GM15510 (cell line): ENCODE measurements around the gene POU4F2.

ENCODE experiments used
- POLR2A ChIP-seq: IDR thresholded peaks from 3 replicates; pipeline ENCODE4 v1.6.1; 2011; ENCODE audit warnings: borderline replicate concordance; ENCODE audit not compliant: insufficient read length; ENCODE audit errors: extremely low read depth

Gene POU4F2, protein sequence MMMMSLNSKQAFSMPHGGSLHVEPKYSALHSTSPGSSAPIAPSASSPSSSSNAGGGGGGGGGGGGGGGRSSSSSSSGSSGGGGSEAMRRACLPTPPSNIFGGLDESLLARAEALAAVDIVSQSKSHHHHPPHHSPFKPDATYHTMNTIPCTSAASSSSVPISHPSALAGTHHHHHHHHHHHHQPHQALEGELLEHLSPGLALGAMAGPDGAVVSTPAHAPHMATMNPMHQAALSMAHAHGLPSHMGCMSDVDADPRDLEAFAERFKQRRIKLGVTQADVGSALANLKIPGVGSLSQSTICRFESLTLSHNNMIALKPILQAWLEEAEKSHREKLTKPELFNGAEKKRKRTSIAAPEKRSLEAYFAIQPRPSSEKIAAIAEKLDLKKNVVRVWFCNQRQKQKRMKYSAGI

DNA sequence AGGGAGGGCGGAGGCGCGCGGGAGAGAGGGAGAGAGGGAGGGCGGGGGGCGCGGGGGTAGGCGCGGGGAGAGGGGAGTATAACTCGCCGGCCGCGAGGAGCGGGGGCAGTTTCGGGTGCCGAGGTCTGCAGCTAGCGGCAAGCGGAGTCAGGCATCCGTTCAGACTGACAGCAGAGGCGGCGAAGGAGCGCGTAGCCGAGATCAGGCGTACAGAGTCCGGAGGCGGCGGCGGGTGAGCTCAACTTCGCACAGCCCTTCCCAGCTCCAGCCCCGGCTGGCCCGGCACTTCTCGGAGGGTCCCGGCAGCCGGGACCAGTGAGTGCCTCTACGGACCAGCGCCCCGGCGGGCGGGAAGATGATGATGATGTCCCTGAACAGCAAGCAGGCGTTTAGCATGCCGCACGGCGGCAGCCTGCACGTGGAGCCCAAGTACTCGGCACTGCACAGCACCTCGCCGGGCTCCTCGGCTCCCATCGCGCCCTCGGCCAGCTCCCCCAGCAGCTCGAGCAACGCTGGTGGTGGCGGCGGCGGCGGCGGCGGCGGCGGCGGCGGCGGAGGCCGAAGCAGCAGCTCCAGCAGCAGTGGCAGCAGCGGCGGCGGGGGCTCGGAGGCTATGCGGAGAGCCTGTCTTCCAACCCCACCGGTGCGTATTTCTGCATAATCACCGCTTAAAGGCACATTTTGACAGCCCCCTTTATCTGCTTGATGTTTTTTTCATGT is at the start of gene POU4F2:
Gene POU4F2, plus strand, starts transcription at position 108 of the 720 bp plus-strand sequence. Its CDS starts 248 bp downstream, at position 356.
- no peak for TF ChIP-seq POLR2A

DNA sequence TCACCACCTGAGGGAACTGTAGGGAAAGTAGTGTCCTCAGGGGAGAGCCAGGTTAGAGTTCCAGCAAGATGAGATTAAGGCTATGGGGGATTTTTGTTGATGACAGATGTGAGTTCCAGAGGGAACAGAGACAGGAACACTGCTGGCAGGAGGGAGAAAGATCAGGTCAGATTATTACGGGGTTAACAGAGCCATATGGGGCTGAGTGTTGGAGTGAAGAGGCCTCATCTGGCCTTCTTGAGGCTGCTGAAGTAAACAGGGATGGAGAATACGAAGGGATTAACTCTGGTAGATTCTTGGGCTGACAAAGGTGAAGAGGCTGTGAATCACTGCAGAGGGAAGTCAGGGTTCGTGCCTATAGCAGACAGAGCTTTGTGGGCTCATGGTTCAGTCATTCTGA is 47.9 kb upstream of the POU4F2 start:
- TF ChIP-seq POLR2A = no peak

DNA sequence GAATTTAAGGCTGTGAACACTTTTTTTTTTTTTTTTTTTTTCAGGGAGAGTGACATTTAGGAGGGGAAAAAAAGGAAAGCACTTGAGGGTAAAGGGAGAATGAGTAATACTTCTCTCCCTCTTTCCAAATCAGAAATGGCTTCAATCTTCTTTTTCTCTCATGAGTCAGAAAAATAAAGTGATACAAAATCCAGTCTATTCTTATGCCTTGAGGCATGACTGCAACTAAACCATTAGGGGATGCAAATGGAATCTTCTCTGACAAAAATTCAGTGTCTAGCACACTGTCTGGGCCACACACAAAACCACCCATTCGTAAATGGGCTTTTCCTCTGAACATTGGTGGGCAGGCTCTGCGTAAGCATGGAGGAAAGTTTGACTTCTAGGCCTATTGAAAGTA is 46.7 kb upstream of the POU4F2 start:
- TF ChIP-seq POLR2A = no peak

DNA sequence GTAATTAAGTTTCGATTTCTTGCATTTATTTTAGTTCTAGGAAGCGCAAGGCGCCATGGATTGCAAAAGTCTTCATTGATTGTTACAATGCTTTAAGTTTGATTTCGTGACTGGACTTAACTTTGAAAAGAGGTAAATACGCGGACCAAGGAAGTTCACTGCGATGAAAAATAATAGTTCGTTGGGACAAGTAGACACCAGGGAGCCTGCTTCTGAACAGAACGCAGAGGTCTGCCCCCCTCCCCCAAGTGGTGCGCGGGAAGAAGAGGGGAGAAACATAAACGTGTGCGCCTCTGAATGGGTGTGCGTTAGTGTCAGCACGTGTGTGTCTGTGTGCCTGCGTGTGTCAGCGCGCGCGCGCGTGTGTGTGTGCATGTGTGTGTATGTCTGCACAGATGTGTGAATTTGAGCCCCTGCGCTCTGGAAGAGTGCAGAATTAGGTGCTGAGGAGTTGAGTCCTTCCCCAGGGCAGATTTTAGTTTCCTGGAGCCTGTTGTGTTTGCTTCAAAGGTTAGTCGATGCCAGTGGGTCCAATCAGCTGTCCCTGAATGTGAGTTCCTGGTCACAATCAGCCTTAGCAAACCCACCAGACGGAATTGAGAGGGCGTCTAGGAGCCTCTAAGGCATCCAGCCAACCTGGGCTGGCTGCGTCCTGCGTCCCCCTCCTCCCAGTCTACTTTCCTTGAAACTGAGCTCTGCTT is 5.8 kb upstream of the POU4F2 start:
- no peak for TF ChIP-seq POLR2A

DNA sequence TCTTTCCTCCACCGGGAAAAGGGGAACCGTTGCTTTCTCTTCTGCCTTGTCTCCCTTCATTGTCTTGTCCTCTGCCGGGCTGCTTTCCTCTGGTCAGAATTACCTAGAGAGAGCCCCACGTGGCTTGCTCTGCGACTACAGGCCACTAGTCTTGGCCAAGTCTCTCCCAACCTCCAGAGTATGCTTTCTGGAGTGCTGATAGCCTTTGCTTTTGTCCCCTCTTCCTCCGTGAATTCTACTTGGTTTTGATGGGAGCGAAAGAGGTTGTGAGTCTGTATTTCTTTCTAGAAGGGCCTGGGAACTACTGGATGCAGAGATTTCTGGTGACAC is 5.3 kb upstream of the POU4F2 start:
- no peak for TF ChIP-seq POLR2A

DNA sequence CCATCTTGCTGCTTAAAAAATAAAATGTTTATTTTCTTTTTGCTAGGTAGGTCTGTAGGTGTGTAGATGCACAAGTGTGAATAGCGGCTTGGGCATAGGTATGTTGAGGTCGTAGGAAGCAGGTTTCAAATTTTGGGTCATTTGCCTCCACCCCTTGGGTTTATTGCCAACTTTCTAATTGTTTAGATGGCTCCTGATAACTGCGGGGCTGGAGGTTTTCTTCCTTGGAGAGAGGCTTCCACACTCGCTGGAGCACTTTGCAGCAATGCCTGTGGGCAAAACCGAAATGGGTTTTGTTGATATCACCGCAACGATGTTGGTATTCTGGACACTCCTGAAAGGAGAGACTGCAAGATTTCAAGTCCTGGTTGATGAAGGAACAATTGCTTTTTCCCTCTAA is 3.9 kb upstream of the POU4F2 start:
- no peak for TF ChIP-seq POLR2A

DNA sequence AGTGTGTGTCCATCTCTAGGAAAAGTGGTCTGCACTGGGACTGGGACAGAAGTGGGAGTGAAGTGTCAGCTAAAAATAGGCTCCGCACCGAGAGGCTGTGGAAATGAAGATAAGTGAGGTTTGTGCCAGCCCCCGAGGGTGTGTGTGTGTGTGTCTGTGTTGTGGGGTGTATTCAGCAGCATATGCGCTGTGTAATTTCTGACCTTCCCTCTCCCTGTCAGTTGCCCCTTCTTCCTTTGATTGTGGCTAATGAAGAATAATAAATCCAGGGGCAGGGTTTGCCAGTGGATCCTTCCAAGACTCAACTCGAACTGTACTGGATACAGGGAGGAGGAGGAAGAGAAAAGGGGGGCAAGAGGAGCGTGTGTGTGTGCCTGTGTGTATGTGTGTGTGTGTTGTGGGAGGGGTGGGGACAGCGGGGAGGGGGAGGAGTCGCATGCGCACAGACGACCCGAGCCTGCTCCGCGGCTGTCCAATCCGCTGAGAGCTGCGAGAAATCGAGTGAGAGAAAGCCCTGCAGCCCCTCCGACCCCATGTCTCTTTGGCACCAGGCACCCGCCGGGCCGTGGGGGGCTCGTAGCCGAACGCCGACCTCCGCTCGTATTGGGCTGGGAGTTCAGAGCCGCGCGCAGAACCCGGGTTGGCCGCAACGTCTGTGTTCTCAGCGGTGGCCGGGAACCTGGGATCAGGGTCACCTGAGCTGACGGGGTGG is 916 bp upstream of the POU4F2 start:
- no peak for TF ChIP-seq POLR2A

DNA sequence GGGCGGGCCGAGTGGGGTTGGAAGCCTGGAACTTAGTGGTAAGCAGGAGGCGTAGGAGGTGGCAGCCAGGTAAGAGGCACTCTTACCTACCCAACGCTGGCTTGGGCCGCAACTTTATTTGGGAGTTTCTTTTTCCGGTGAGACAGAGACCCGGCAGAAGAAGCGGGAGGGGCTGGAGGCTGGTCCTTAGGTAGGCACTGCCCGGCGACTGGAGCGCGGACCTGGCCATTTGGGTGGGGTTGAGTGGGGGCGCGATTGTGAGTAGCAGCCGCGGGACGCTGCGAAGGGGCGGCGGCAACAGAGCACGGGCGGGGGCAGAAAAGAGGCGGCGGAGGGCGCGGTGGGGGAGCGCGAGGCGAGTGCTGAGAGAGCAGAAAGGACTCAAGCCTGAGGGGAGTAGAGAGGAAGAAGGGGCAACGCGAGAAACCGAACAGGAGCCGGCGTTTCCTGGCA is 334 bp upstream of the POU4F2 start:
- TF ChIP-seq POLR2A = no peak

DNA sequence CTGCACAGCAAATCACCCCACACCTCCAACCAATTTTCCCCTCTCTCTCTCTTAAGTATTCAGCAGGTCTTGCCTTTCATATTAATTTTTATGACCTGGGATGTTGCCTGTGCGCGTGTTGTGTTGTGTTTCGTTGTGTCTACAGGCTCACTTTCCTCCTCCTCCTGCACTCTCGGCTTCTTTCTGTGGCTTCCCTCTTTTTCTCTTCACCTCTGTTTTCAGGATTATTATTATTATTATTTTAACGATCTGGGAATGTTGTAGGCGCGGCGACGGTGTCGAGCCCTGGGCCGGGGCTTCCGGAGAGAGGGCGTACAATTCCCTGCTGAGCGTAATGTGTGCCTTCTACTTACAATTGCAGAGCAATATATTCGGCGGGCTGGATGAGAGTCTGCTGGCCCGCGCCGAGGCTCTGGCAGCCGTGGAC is 826 bp downstream of the POU4F2 start:
- TF ChIP-seq POLR2A = no peak

DNA sequence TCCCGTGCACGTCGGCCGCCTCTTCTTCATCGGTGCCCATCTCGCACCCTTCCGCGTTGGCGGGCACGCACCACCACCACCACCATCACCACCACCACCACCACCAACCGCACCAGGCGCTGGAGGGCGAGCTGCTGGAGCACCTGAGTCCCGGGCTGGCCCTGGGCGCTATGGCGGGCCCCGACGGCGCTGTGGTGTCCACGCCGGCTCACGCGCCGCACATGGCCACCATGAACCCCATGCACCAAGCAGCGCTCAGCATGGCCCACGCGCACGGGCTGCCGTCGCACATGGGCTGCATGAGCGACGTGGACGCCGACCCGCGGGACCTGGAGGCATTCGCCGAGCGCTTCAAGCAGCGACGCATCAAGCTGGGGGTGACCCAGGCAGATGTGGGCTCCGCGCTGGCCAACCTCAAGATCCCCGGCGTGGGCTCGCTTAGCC is 1.4 kb downstream of the POU4F2 start:
- no peak for TF ChIP-seq POLR2A

DNA sequence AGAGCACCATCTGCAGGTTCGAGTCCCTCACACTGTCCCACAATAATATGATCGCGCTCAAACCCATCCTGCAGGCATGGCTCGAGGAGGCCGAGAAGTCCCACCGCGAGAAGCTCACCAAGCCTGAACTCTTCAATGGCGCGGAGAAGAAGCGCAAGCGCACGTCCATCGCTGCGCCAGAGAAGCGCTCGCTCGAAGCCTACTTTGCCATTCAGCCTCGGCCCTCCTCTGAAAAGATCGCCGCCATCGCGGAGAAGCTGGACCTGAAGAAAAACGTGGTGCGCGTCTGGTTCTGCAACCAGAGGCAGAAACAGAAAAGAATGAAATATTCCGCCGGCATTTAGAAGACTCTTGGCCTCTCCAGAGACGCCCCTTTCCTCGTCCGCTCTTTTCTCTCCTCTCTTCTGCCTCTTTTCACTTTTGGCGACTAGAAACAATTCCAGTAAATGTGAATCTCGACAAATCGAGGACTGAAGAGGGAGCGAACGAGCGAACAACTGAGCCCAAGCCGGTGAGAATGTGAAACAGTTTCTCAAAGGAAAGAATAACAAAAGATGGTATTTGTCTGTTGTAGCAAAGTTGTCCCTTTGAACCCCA is 1.9 kb downstream of the POU4F2 start:
- no peak for TF ChIP-seq POLR2A

DNA sequence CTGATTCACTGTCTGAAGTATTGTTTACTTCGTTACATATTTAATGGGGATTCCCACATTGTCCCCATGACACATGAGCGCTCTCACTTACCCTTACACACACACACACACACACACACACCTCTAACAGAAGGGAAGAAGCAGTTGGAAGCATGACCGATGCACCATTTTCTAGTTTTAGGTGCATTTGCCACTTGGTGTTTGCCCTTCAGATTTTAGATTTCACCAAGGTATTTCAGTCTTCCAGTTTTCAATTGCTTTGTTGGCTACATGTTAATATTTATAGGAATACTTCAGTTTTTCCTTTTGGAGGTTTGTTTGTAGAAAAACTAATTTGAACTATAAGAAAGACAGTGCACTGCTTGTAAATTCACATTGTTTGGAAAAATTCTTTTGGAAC is 3.1 kb downstream of the POU4F2 start:
- no peak for TF ChIP-seq POLR2A

DNA sequence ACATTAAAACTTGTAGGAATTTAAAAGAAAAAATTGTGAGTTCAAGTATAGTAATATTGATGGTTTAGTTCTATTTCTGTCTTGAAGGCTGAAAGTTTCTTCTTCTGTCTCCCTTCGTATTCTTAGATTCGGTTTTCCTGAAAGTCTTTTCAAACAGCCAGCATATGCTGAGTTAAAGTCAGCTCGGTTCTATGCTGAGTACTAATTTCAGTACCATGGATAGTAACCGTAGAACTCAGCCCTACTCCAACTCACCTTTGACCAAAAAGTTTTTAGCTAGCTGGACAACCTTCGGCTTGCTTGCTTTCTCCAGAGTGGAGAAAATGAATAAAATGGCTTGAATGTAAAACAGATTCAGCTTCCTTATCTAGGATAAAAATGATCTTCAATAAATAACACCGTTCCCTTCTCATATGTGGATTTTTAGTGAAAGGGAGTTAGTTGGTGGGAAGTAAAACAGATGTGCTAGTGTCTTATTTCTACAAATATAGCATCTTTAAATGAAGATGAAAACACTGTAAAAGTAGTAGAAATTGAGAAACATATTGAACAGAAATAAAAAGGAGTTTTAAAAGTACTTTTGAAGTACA is 5.2 kb downstream of the POU4F2 start:
- no peak for TF ChIP-seq POLR2A

DNA sequence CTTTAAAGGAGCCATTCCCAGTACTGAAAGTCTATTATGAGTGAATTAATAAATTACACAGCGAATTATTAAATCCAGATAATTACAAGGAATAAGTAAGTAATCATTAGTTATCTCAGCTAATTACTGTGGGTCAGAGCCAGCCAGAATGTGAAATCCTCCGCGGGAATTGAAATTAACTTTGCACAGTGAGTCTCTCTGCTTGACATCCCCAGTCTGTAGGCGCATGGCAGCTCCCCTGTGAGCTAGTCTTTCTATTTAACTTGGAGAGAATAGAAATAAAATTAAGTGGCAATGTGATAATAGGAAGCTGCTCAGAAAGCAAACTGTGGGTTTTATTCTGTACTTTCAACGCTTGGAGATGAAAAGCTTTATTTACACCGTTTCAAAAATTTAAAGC is 7.2 kb downstream of the POU4F2 start:
- no peak for TF ChIP-seq POLR2A

DNA sequence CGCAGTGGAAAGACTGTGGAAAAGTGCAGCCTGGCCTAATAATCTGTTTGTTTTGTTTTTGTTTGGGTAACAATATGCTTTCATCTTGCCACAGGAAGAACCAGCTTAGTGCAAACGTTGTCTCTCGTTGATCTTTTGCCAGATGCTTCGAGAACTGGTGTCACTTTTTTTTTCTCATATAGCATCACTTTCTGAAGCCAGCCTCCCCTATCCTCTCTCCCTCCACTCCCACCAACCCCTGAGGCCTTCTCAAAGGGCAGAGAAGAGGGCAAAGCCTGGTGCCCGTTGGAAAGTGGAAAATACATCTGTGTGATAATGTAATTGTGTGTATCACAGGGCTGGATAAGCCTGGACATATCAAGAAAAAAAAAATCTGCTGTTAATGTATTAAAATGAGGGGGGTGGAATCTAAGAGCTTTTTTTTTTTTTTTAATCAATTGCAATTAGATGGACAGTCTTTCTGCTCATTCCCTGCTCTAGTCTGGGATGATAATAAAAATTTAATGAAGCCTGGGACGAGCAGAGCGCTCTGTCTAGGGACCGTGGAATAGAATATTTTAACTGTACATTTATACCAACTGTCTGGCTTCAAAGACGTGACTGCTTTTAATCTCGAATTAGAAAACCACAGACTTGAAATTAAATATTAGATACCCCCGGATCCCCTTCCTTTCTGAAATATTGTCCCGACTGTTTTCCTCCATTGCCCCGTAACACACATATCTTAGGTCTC is 8.1 kb downstream of the POU4F2 start:
- no peak for TF ChIP-seq POLR2A
